ENCODE data around the gene KIR2DL1. TPM values are rescaled to one million over a fixed set of nuclear protein-coding genes. Genes with fewer than 3 reads are reported as not detected.

Gene KIR2DL1
- total RNA-seq, 1 experiment from 2014 or later = not detected

DNA sequence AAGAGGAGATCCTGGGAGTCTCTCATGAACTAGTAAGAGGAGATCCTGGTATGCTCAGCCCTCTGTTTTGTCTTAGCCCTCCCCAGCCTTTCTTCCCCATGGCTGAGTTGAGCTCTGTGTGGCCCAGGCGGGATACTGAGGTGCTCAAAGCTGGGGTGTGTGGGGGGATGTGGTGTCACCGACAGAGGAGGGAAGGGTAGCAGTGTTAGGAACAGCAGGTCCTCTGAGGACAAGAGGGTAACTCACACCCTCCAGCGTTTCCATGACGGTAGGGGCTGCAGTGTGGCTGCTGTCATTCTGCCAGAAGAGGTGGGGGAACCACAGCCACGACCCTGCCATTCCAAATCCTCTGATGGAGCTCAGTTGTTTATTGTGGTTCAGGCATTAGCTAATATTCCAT, 34.5 kb downstream of the KIR2DL1 start:
- no peak for TF ChIP-seq OVOL2 (CRISPR knock-in tag; IDR thresholded peaks at IDR 0.05; ENCODE audit: borderline replicate concordance)
- no peak for TF ChIP-seq RELA (CRISPR knock-in tag; IDR thresholded peaks at IDR 0.05; ENCODE audit: borderline replicate concordance)
- TF ChIP-seq ZNF138 (CRISPR knock-in tag; conservative IDR thresholded peaks at IDR 0.05) = no peak
- no peak for TF ChIP-seq USF1 (CRISPR knock-in tag; IDR thresholded peaks at IDR 0.05)
- no peak for TF ChIP-seq PREB (CRISPR knock-in tag; IDR thresholded peaks at IDR 0.05; ENCODE audit: borderline replicate concordance)
- TF ChIP-seq ZNF396 (CRISPR knock-in tag; IDR thresholded peaks at IDR 0.05; ENCODE audit: borderline replicate concordance) = no peak
- no peak for TF ChIP-seq ETV6 (CRISPR knock-in tag; IDR thresholded peaks at IDR 0.05)
- TF ChIP-seq, protein P1, sequence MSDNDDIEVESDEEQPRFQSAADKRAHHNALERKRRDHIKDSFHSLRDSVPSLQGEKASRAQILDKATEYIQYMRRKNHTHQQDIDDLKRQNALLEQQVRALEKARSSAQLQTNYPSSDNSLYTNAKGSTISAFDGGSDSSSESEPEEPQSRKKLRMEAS (CRISPR knock-in tag; IDR thresholded peaks at IDR 0.05) = no peak
- no peak for TF ChIP-seq SMAD4 (CRISPR knock-in tag; IDR thresholded peaks at IDR 0.05)
- TF ChIP-seq ERG (CRISPR knock-in tag; IDR thresholded peaks at IDR 0.05) = no peak
- TF ChIP-seq, protein P2, sequence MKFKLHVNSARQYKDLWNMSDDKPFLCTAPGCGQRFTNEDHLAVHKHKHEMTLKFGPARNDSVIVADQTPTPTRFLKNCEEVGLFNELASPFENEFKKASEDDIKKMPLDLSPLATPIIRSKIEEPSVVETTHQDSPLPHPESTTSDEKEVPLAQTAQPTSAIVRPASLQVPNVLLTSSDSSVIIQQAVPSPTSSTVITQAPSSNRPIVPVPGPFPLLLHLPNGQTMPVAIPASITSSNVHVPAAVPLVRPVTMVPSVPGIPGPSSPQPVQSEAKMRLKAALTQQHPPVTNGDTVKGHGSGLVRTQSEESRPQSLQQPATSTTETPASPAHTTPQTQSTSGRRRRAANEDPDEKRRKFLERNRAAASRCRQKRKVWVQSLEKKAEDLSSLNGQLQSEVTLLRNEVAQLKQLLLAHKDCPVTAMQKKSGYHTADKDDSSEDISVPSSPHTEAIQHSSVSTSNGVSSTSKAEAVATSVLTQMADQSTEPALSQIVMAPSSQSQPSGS (CRISPR knock-in tag; IDR thresholded peaks at IDR 0.05; ENCODE audit: borderline replicate concordance, low read depth) = no peak
- no peak for TF ChIP-seq ZNF671 (CRISPR knock-in tag; IDR thresholded peaks at IDR 0.05)
- TF ChIP-seq EMX1 (CRISPR knock-in tag; IDR thresholded peaks at IDR 0.05) = no peak
- TF ChIP-seq ZNF512 (CRISPR knock-in tag; IDR thresholded peaks at IDR 0.05; ENCODE audit: borderline replicate concordance) = no peak
- TF ChIP-seq JUN (CRISPR knock-in tag; IDR thresholded peaks at IDR 0.05) = no peak
- TF ChIP-seq, protein P3, sequence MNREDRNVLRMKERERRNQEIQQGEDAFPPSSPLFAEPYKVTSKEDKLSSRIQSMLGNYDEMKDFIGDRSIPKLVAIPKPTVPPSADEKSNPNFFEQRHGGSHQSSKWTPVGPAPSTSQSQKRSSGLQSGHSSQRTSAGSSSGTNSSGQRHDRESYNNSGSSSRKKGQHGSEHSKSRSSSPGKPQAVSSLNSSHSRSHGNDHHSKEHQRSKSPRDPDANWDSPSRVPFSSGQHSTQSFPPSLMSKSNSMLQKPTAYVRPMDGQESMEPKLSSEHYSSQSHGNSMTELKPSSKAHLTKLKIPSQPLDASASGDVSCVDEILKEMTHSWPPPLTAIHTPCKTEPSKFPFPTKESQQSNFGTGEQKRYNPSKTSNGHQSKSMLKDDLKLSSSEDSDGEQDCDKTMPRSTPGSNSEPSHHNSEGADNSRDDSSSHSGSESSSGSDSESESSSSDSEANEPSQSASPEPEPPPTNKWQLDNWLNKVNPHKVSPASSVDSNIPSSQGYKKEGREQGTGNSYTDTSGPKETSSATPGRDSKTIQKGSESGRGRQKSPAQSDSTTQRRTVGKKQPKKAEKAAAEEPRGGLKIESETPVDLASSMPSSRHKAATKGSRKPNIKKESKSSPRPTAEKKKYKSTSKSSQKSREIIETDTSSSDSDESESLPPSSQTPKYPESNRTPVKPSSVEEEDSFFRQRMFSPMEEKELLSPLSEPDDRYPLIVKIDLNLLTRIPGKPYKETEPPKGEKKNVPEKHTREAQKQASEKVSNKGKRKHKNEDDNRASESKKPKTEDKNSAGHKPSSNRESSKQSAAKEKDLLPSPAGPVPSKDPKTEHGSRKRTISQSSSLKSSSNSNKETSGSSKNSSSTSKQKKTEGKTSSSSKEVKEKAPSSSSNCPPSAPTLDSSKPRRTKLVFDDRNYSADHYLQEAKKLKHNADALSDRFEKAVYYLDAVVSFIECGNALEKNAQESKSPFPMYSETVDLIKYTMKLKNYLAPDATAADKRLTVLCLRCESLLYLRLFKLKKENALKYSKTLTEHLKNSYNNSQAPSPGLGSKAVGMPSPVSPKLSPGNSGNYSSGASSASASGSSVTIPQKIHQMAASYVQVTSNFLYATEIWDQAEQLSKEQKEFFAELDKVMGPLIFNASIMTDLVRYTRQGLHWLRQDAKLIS (CRISPR knock-in tag; IDR thresholded peaks at IDR 0.05; ENCODE audit: borderline replicate concordance) = no peak
- no peak for TF ChIP-seq CREB1 (CRISPR knock-in tag; IDR thresholded peaks at IDR 0.05)
- peaks cover 70% of the 10 kb centered on the region for H3K9me3 Mint-ChIP-seq
- ChIA-PET CTCF (no interaction called here), POLR2A (no interaction called here)
- peaks cover 73% of the 10 kb centered on the region for H3K36me3 Mint-ChIP-seq
- H3K27me3 Mint-ChIP-seq (ENCODE audit: low read depth) = peaks cover 8% of the 10 kb centered on the region
- ATAC-seq (no peak), DNase-seq (ENCODE audit: low spot score) (no peak)
- no peak overlapping the region for H3K27ac Mint-ChIP-seq
- no peak overlapping the region for H3K4me3 Mint-ChIP-seq
- no peaks in the 10 kb centered on the region for H3K4me1 Mint-ChIP-seq

Measured in WTC11 (cell line).